ENCODE results near the gene ISLR. TPM values are rescaled to one million over a fixed set of nuclear protein-coding genes. Genes with fewer than 3 reads are reported as not detected.

ISLR gene
- total RNA-seq, 1 experiment from 2014 or later: not detected

- POLR2A ChIA-PET (ENCODE audit: unreplicated experiment): interaction anchor here (0.6 kb wide), 1 partner anchor 135 kb away, joined by 7 read pairs; no protein-coding TSS in a partner anchor
- no TSS peak for BruUV-seq (replicated peaks)
- Histone ChIP-seq H3K4me2 (no peak overlapping the region), H3K9me2 (ENCODE audit: insufficient read depth) (no peaks in the 10 kb centered on the region), H3K4me1 (replicated peaks; ENCODE audit: insufficient read depth) (0 out of 2 replicates have a peak, but pooled peaks cover 8% of the 10 kb centered on the region), H3K27me3 (ENCODE audit: insufficient read depth, low read depth) (peaks cover 18% of the 10 kb centered on the region), H4K20me1 (ENCODE audit: insufficient read depth) (no peaks in the 10 kb centered on the region), H3K27ac (no peak overlapping the region), H3K4me3 (no peak overlapping the region), H3K36me3 (ENCODE audit: low read depth) (no peaks in the 10 kb centered on the region), H2AFZ (no peak overlapping the region), H3F3A (ENCODE audit: insufficient read depth, low read depth) (no peaks in the 10 kb centered on the region), H3K9me3 (ENCODE audit: insufficient read depth, low read depth) (no peaks in the 10 kb centered on the region), H3K79me2 (ENCODE audit: low read depth) (no peaks in the 10 kb centered on the region)
- TF ChIP-seq CTCF (conservative IDR thresholded peaks at IDR 0.05) (no peak), EZH2 (IDR thresholded peaks at IDR 0.05; ENCODE audit: low read depth) (no peak)
- DNase-seq: no peak
- CTCF ChIA-PET: interaction anchor here (0.6 to 3.6 kb wide), 6 partner anchors 111 to 240 kb away, joined by 3 to 26 read pairs (median 5); no protein-coding TSS in a partner anchor
- intact Hi-C loops (cut with micrococcal nuclease; ENCODE audit: unreplicated experiment): loop anchor here (5.0 kb wide), 1 partner anchor 172 kb away; no protein-coding TSS in a partner anchor
Measured at GRCh38 chr15:74128785-74129585, 44.5 kb upstream of the ISLR start.

- Histone ChIP-seq H3K27me3 (ENCODE audit: insufficient read depth, low read depth) (peaks cover 11% of the 10 kb centered on the region), H3K79me2 (ENCODE audit: low read depth) (no peaks in the 10 kb centered on the region), H3F3A (ENCODE audit: insufficient read depth, low read depth) (no peaks in the 10 kb centered on the region), H3K36me3 (ENCODE audit: low read depth) (no peaks in the 10 kb centered on the region), H3K4me2 (no peak overlapping the region), H3K4me3 (no peak overlapping the region), H3K27ac (no peak overlapping the region), H3K9me3 (ENCODE audit: insufficient read depth, low read depth) (no peaks in the 10 kb centered on the region), H3K4me1 (replicated peaks; ENCODE audit: insufficient read depth) (0 out of 2 replicates have a peak, but pooled peaks cover 8% of the 10 kb centered on the region), H3K9me2 (ENCODE audit: insufficient read depth) (no peaks in the 10 kb centered on the region), H2AFZ (no peak overlapping the region), H4K20me1 (ENCODE audit: insufficient read depth) (no peaks in the 10 kb centered on the region)
- ChIA-PET CTCF (interaction anchor here (0.6 to 3.6 kb wide), 5 partner anchors 111 to 202 kb away, joined by 5 to 26 read pairs (median 6); no protein-coding TSS in a partner anchor), POLR2A (ENCODE audit: unreplicated experiment) (no interaction called here)
- no peak for DNase-seq
- intact Hi-C loops (cut with micrococcal nuclease; ENCODE audit: unreplicated experiment): loop anchor here (1.0 to 5.0 kb wide), 2 partner anchors 111 to 172 kb away; no protein-coding TSS in a partner anchor
- BruUV-seq (replicated peaks): no TSS peak
- no peak for TF ChIP-seq CTCF (conservative IDR thresholded peaks at IDR 0.05)
- no peak for TF ChIP-seq EZH2 (IDR thresholded peaks at IDR 0.05; ENCODE audit: low read depth)
Measured at GRCh38 chr15:74129586-74130154, 43.8 kb upstream of the ISLR start.

- intact Hi-C loops (cut with micrococcal nuclease; ENCODE audit: unreplicated experiment): loop anchor here (1.0 kb wide), 1 partner anchor 110 kb away; no protein-coding TSS in a partner anchor
- no TSS peak for BruUV-seq (replicated peaks)
- H3K9me3 ChIP-seq (ENCODE audit: insufficient read depth, low read depth): no peaks in the 10 kb centered on the region
- 0 out of 2 replicates have a peak, but pooled peaks cover 9% of the 10 kb centered on the region for H3K4me1 ChIP-seq (replicated peaks; ENCODE audit: insufficient read depth)
- ChIA-PET CTCF (interaction anchor here (0.6 to 3.6 kb wide), 3 partner anchors 125 to 202 kb away, joined by 6 to 26 read pairs (median 10); no protein-coding TSS in a partner anchor), POLR2A (ENCODE audit: unreplicated experiment) (no interaction called here)
- no peaks in the 10 kb centered on the region for H3K36me3 ChIP-seq (ENCODE audit: low read depth)
- no peaks in the 10 kb centered on the region for H3F3A ChIP-seq (ENCODE audit: insufficient read depth, low read depth)
- no peaks in the 10 kb centered on the region for H3K79me2 ChIP-seq (ENCODE audit: low read depth)
- no peaks in the 10 kb centered on the region for H3K9me2 ChIP-seq (ENCODE audit: insufficient read depth)
- no peak within 1 kb of the TSS for H3K4me2 ChIP-seq
- no peak within 1 kb of the TSS for H3K27ac ChIP-seq
- DNase-seq: no peak
- TF ChIP-seq EZH2 (IDR thresholded peaks at IDR 0.05; ENCODE audit: low read depth) (no peak), CTCF (conservative IDR thresholded peaks at IDR 0.05) (no peak)
- no peak within 1 kb of the TSS for H3K4me3 ChIP-seq
- no peak within 1 kb of the TSS for H2AFZ ChIP-seq
- peaks cover 10% of the 10 kb centered on the region for H3K27me3 ChIP-seq (ENCODE audit: insufficient read depth, low read depth)
- no peaks in the 10 kb centered on the region for H4K20me1 ChIP-seq (ENCODE audit: insufficient read depth)
Measured at GRCh38 chr15:74130155-74130848, 43.2 kb upstream of the ISLR start, which contains the start of gene ISLR2. ISLR2 (plus strand) TSS chr15:74130586; CDS start chr15:74132755, 2,169 bp downstream.

Data from PC-9 (cell line).